SK-N-SH (cell line): ENCODE measurements around the gene PCIF1. TPM values are rescaled to one million over a fixed set of nuclear protein-coding genes. Genes with fewer than 3 reads are reported as not detected.

Experiments used
- CTCF ChIA-PET: fragments of 300-600, 350-600 bp; formaldehyde crosslinking; extraction: SDS; loops from one replicate; lab custom pipeline; 2021; lab: Yijun Ruan, JAX
- POLR2A ChIA-PET: fragments of 350-600 bp; sonication (Branson Sonifier 250); formaldehyde crosslinking; extraction: SDS; loops from one replicate; lab custom pipeline; 2020; ENCODE audit warnings: antibody characterized with exemption, inconsistent platforms; lab: Yijun Ruan, JAX
- DNase-seq: peaks from one replicate; pipeline ENCODE4 v3.0.0; 2012
- H2AFZ ChIP-seq: fragments of 200-600 bp; sonication (generic); 2 replicates; pipeline ENCODE4 v1.8.1; 2016; ENCODE audit warnings: antibody characterized with exemption, mild to moderate bottlenecking, low read depth
- H3F3A ChIP-seq: fragments of 200-600 bp; sonication (generic); replicated peaks from 2 replicates; pipeline ENCODE3; 2016; ENCODE audit warnings: antibody characterized with exemption, mild to moderate bottlenecking; ENCODE audit not compliant: insufficient read depth
- H3K27ac ChIP-seq, 2 experiments: fragments of 200-500 bp in 1 of 2; fragments of 200-600 bp in 1 of 2; sonication (Bioruptor generic) in 1 of 2; sonication (generic), shearing (Covaris generic) in 1 of 2; 2 replicates each; pipeline versions ENCODE4 v1.5.1 to v1.6.1; 2014 to 2016; ENCODE audit warnings: low read depth in 2 of 2, inconsistent platforms in 1 of 2, low read length in 1 of 2, mild to moderate bottlenecking in 1 of 2, mixed read lengths in 1 of 2
- H3K27me3 ChIP-seq: fragments of 200-600 bp; sonication (generic), shearing (Covaris generic); 2 replicates; pipeline ENCODE4 v1.6.1; 2016; ENCODE audit warnings: mixed run types; ENCODE audit not compliant: insufficient read depth
- H3K36me3 ChIP-seq, 2 experiments: fragments of 200-500 bp in 1 of 2; fragments of 200-600 bp in 1 of 2; sonication (Bioruptor generic) in 1 of 2; sonication (generic) in 1 of 2; replicated peaks in 1 of 2; 2 replicates each; pipeline versions ENCODE3 to v1.5.1; 2014 to 2016; ENCODE audit warnings: low read length in 1 of 2, mild to moderate bottlenecking in 1 of 2; ENCODE audit not compliant: insufficient read depth in 2 of 2, control insufficient read depth in 1 of 2
- H3K4me1 ChIP-seq, 2 experiments: fragments of 200-500 bp in 1 of 2; fragments of 200-600 bp in 1 of 2; sonication (Bioruptor generic) in 1 of 2; sonication (generic), shearing (Covaris generic) in 1 of 2; 2 replicates each; pipeline versions ENCODE4 v1.5.1 to v1.6.1; 2014 to 2016; ENCODE audit warnings: low read depth in 1 of 2, low read length in 1 of 2, mixed run types in 1 of 2; ENCODE audit not compliant: insufficient read depth in 2 of 2, control insufficient read depth in 1 of 2
- H3K4me2 ChIP-seq: fragments of 200-600 bp; sonication (generic), shearing (Covaris generic); 2 replicates; pipeline ENCODE4 v1.6.1; 2017; ENCODE audit warnings: mixed run types
- H3K4me3 ChIP-seq, 2 experiments: fragments of 200-500 bp in 1 of 2; fragments of 200-600 bp in 1 of 2; sonication (Bioruptor generic) in 1 of 2; sonication (generic), shearing (Covaris generic) in 1 of 2; 2 replicates each; pipeline versions ENCODE4 v1.5.1 to v1.8.1; 2014 to 2016; ENCODE audit warnings: low read depth in 2 of 2, inconsistent platforms in 1 of 2, low read length in 1 of 2, mild to moderate bottlenecking in 1 of 2, mixed read lengths in 1 of 2, moderate library complexity in 1 of 2
- H3K79me2 ChIP-seq: fragments of 200-600 bp; sonication (generic); 2 replicates; pipeline ENCODE4 v1.8.1; 2017; ENCODE audit warnings: mild to moderate bottlenecking; ENCODE audit not compliant: insufficient read depth
- H3K9ac ChIP-seq: fragments of 200-600 bp; sonication (generic); 2 replicates; pipeline ENCODE4 v1.6.1; 2017; ENCODE audit warnings: mixed run types
- H3K9me2 ChIP-seq: fragments of 200-600 bp; sonication (generic); 2 replicates; pipeline ENCODE4 v1.6.1; 2017; ENCODE audit warnings: mixed run types
- H3K9me3 ChIP-seq: fragments of 200-600 bp; sonication (generic); 2 replicates; pipeline ENCODE4 v1.6.1; 2017; ENCODE audit warnings: mixed run types, mild to moderate bottlenecking, moderate library complexity
- H4K20me1 ChIP-seq: fragments of 200-600 bp; sonication (generic); 2 replicates; pipeline ENCODE4 v1.6.1; 2017; ENCODE audit warnings: mild to moderate bottlenecking, mixed run types; ENCODE audit not compliant: insufficient read depth
- CHD2 ChIP-seq: fragments of 150-350 bp; IDR thresholded peaks from 2 replicates; pipeline ENCODE4 v1.6.1; 2018; ENCODE audit warnings: low read length; ENCODE audit not compliant: partially characterized antibody
- ELF1 ChIP-seq: IDR thresholded peaks from 2 replicates; pipeline ENCODE4 v1.4.0; 2012
- EP300 ChIP-seq, 2 experiments: IDR thresholded peaks; 2 replicates each; pipeline versions ENCODE4 v1.4.0 to v1.6.1; 2012; ENCODE audit warnings: borderline replicate concordance in 1 of 2, low read depth in 1 of 2, low read length in 1 of 2
- EZH2phosphoT487 ChIP-seq: fragments of 200-600 bp; sonication (generic); IDR thresholded peaks from 2 replicates; pipeline ENCODE4 v1.6.1; 2017; ENCODE audit warnings: low read depth, mixed run types, mild to moderate bottlenecking, antibody characterized with exemption, moderate library complexity, borderline replicate concordance
- FOXJ3 ChIP-seq: sonication (generic); formaldehyde crosslinking; IDR thresholded peaks from 2 replicates; pipeline ENCODE4 v1.5.1; 2020; ENCODE audit warnings: mild to moderate bottlenecking, missing genetic modification reagents
- FOXM1 ChIP-seq: IDR thresholded peaks from 2 replicates; pipeline ENCODE4 v1.4.0; 2012; ENCODE audit warnings: low read depth, mild to moderate bottlenecking
- GATA2 ChIP-seq: sonication (generic); formaldehyde crosslinking; IDR thresholded peaks from 2 replicates; pipeline ENCODE4 v1.5.0; 2020; ENCODE audit warnings: mild to moderate bottlenecking, missing genetic modification reagents
- JUND ChIP-seq: IDR thresholded peaks from 2 replicates; pipeline ENCODE4 v1.4.0; 2012
- MEF2A ChIP-seq: IDR thresholded peaks from 2 replicates; pipeline ENCODE4 v1.4.0; 2012; ENCODE audit warnings: low read depth, borderline replicate concordance
- NFIC ChIP-seq: IDR thresholded peaks from 2 replicates; pipeline ENCODE4 v1.4.0; 2012; ENCODE audit warnings: borderline replicate concordance
- NRF1 ChIP-seq: IDR thresholded peaks from 2 replicates; pipeline ENCODE4 v1.6.1; 2012; ENCODE audit warnings: low read depth, mild to moderate bottlenecking, low read length
- RAD21 ChIP-seq: IDR thresholded peaks from 2 replicates; pipeline ENCODE4 v1.6.1; 2012; ENCODE audit warnings: mild to moderate bottlenecking, low read length
- RCOR1 ChIP-seq: fragments of 150-350 bp; IDR thresholded peaks from 2 replicates; pipeline ENCODE4 v1.6.1; 2017; ENCODE audit warnings: antibody characterized with exemption, low read length
- RXRA ChIP-seq: IDR thresholded peaks from 2 replicates; pipeline ENCODE4 v1.4.0; 2012; ENCODE audit warnings: low read depth, mild to moderate bottlenecking, borderline replicate concordance
- SIN3A ChIP-seq: IDR thresholded peaks from 2 replicates; pipeline ENCODE4 v1.6.1; 2012; ENCODE audit warnings: low read depth, mild to moderate bottlenecking, low read length, moderate library complexity, borderline replicate concordance
- SMC3 ChIP-seq: IDR thresholded peaks from 2 replicates; pipeline ENCODE4 v1.6.1; 2012; ENCODE audit warnings: low read depth, low read length, improper control_type of control experiment
- TAF1 ChIP-seq: IDR thresholded peaks from 2 replicates; pipeline ENCODE4 v1.6.1; 2012; ENCODE audit warnings: low read depth, mild to moderate bottlenecking, low read length, moderate library complexity, borderline replicate concordance
- TCF12 ChIP-seq: IDR thresholded peaks from 2 replicates; pipeline ENCODE4 v1.4.0; 2012
- TEAD4 ChIP-seq: IDR thresholded peaks from 2 replicates; pipeline ENCODE4 v1.4.0; 2012; ENCODE audit warnings: mild to moderate bottlenecking, borderline replicate concordance; ENCODE audit not compliant: insufficient read depth
- USF1 ChIP-seq: IDR thresholded peaks from 2 replicates; pipeline ENCODE4 v1.4.0; 2012; ENCODE audit warnings: low read depth, borderline replicate concordance
- USF2 ChIP-seq: fragments of 150-350 bp; IDR thresholded peaks from 2 replicates; pipeline ENCODE4 v1.6.1; 2017; ENCODE audit warnings: antibody characterized with exemption, low read length, low read depth, borderline replicate concordance
- YY1 ChIP-seq: IDR thresholded peaks from 2 replicates; pipeline ENCODE4 v1.4.0; 2012; ENCODE audit warnings: low read depth, mild to moderate bottlenecking
- WGBS: methylation state at CpG from one replicate; pipeline ENCODE4 v1.1.6; 2017; ENCODE audit warnings: low lambda C conversion rate; 5-methylcytosine and 5-hydroxymethylcytosine counted together
- polyA plus RNA-seq, 3 experiments: library from polyadenylated mRNA; depleted of rRNA; stranded (reverse); fragments of >200 nt; gene quantifications; 2 replicates each; pipeline ENCODE4 v1.2.3, GENCODE V29; 2012
- TF ChIP-seq, protein P1 (sequence below): fragments of 200-600 bp; sonication (generic); IDR thresholded peaks from 2 replicates; pipeline ENCODE4 v1.6.1; 2017; ENCODE audit warnings: antibody characterized with exemption, mild to moderate bottlenecking, moderate library complexity
- TF ChIP-seq, protein P2 (sequence below): IDR thresholded peaks from 2 replicates; pipeline ENCODE4 v1.4.0; 2012; ENCODE audit warnings: low read depth
- TF ChIP-seq, protein P3 (sequence below): IDR thresholded peaks from 2 replicates; pipeline ENCODE4 v1.6.1; 2012; ENCODE audit warnings: mild to moderate bottlenecking, low read depth, low read length, moderate library complexity

The PCIF1 gene
- polyA plus RNA-seq (2012; rRNA removed) = 18.2 and 23.1 TPM in 2 replicates
- polyA plus RNA-seq (2012; cell fraction: cytosol; rRNA removed) = 12.0 and 16.5 TPM in 2 replicates
- polyA plus RNA-seq (2012; cell fraction: nucleus; rRNA removed) = 30.5 and 34.6 TPM in 2 replicates

DNA sequence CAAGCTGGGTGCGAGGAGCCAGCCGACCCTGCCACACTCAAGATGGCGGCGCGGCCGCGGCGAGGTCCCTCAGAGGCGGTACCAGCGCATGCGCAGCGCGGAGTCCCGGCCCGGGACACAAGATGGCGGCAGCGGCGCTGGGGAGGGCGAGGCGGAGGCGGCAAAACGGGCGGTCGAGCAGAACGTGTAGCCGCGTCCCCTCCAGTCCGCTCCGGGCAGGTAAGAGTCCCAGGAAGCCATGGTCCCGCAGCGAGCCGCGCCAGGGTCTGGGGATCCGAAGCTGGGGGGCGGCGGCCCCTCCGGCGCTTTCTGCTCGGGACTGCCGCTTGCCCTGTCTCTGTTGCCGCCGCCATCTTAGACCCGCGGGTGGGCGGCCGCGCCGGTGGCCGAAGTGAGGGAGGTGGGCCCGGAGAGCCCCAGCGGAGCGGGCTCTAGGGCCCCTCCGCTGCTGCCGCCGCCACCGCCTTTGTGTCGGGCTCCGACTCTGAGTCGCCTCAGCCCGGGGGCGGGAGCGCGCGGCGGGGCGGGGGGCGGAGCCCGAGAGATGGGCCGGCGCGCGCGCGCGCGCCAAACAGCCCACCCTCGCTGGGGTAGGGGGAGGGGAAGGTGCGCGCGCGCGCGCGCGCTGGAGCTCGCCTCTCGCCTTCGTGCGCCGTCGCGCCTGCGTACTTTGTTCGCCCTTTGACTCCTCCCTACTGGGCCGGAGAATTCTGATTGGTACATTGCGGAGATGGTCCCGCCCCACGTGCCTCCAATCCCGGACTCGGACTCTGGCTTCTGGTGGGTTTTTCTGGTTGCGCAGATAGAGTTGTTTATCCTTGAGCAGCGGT, at the start of gene PCIF1:
PCIF1 (plus strand) TSS at position 98 of the 830 bp plus-strand sequence. CDS start 4,317 bp downstream, outside the sequence.
- peaks cover 11% of the 10 kb centered on the region for H3F3A ChIP-seq
- DNase-seq = peak; percentile 98
- H3K4me2 ChIP-seq = peak within 1 kb of the TSS; percentile 89
- TF ChIP-seq TEAD4 (peak; percentile 35; the same call in 1 of the 2 replicates), FOXM1 (no peak), MEF2A (no peak), TAF1 (peak; percentile 98), SMC3 (no peak), YY1 (peak; percentile 100), RAD21 (no peak), NRF1 (peak; percentile 94), RCOR1 (no peak), FOXJ3 (no peak; the same call in 1 of the 2 replicates), GATA2 (CRISPR knock-in tag) (no peak), EP300 (IDR thresholded peaks at IDR 0.05; ENCODE audit: borderline replicate concordance in 1 of 2, low read depth in 1 of 2, low read length in 1 of 2) (no peak), USF1 (peak; percentile 78), SIN3A (no peak; the same call in 1 of the 2 replicates), CHD2 (peak; percentile 86), USF2 (peak; percentile 75), JUND (no peak), RXRA (no peak), TCF12 (no peak), ELF1 (no peak), NFIC (no peak), EZH2phosphoT487 (no peak)
- TF ChIP-seq, protein P1, sequence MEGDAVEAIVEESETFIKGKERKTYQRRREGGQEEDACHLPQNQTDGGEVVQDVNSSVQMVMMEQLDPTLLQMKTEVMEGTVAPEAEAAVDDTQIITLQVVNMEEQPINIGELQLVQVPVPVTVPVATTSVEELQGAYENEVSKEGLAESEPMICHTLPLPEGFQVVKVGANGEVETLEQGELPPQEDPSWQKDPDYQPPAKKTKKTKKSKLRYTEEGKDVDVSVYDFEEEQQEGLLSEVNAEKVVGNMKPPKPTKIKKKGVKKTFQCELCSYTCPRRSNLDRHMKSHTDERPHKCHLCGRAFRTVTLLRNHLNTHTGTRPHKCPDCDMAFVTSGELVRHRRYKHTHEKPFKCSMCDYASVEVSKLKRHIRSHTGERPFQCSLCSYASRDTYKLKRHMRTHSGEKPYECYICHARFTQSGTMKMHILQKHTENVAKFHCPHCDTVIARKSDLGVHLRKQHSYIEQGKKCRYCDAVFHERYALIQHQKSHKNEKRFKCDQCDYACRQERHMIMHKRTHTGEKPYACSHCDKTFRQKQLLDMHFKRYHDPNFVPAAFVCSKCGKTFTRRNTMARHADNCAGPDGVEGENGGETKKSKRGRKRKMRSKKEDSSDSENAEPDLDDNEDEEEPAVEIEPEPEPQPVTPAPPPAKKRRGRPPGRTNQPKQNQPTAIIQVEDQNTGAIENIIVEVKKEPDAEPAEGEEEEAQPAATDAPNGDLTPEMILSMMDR = no peak
- TF ChIP-seq, protein P2, sequence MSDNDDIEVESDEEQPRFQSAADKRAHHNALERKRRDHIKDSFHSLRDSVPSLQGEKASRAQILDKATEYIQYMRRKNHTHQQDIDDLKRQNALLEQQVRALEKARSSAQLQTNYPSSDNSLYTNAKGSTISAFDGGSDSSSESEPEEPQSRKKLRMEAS = peak; percentile 71
- TF ChIP-seq, protein P3, sequence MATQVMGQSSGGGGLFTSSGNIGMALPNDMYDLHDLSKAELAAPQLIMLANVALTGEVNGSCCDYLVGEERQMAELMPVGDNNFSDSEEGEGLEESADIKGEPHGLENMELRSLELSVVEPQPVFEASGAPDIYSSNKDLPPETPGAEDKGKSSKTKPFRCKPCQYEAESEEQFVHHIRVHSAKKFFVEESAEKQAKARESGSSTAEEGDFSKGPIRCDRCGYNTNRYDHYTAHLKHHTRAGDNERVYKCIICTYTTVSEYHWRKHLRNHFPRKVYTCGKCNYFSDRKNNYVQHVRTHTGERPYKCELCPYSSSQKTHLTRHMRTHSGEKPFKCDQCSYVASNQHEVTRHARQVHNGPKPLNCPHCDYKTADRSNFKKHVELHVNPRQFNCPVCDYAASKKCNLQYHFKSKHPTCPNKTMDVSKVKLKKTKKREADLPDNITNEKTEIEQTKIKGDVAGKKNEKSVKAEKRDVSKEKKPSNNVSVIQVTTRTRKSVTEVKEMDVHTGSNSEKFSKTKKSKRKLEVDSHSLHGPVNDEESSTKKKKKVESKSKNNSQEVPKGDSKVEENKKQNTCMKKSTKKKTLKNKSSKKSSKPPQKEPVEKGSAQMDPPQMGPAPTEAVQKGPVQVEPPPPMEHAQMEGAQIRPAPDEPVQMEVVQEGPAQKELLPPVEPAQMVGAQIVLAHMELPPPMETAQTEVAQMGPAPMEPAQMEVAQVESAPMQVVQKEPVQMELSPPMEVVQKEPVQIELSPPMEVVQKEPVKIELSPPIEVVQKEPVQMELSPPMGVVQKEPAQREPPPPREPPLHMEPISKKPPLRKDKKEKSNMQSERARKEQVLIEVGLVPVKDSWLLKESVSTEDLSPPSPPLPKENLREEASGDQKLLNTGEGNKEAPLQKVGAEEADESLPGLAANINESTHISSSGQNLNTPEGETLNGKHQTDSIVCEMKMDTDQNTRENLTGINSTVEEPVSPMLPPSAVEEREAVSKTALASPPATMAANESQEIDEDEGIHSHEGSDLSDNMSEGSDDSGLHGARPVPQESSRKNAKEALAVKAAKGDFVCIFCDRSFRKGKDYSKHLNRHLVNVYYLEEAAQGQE = peak; percentile 76

More for the DNA sequence above, at the start of gene PCIF1:
- H3K79me2 ChIP-seq = peaks cover 71% of the 10 kb centered on the region
- ChIA-PET CTCF (interaction anchor here (0.6 to 3.4 kb wide), 12 partner anchors 9 to 143 kb away, joined by 3 to 20 read pairs (median 4); partner anchors contain the start of genes CTSA, DNTTIP1, NEURL2 and WFDC3), POLR2A (interaction anchor here (1.0 to 4.4 kb wide), 14 partner anchors 10 to 429 kb away, joined by 3 to 46 read pairs (median 7); partner anchors contain the start of genes CTSA, NEURL2, PLTP and ZSWIM1)
- no peak within 1 kb of the TSS for H2AFZ ChIP-seq
- peaks cover 10 to 26% of the 10 kb centered on the region in 2 experiments; a peak in 3 of 4 replicates for H3K4me1 ChIP-seq
- H3K27ac ChIP-seq = peak within 1 kb of the TSS; percentile 98
- no peaks in the 10 kb centered on the region for H3K9me2 ChIP-seq
- peaks cover 20% of the 10 kb centered on the region; the same call in 1 of the 2 replicates for H4K20me1 ChIP-seq
- peak within 1 kb of the TSS; percentile 85 to 89 for H3K4me3 ChIP-seq
- peak within 1 kb of the TSS; percentile 100 for H3K9ac ChIP-seq
- no peaks in the 10 kb centered on the region for H3K27me3 ChIP-seq
- 0% methylated on average over 21 of the region's 102 CpGs for WGBS
- H3K36me3 ChIP-seq = peaks cover 25 to 33% of the 10 kb centered on the region in 2 experiments
- no peaks in the 10 kb centered on the region for H3K9me3 ChIP-seq
